ENCODE results near the gene ABCF2.
A peak's percentile ranks its signal among the peaks of the same experiment; 100 is the strongest.

The ABCF2 gene

DNA sequence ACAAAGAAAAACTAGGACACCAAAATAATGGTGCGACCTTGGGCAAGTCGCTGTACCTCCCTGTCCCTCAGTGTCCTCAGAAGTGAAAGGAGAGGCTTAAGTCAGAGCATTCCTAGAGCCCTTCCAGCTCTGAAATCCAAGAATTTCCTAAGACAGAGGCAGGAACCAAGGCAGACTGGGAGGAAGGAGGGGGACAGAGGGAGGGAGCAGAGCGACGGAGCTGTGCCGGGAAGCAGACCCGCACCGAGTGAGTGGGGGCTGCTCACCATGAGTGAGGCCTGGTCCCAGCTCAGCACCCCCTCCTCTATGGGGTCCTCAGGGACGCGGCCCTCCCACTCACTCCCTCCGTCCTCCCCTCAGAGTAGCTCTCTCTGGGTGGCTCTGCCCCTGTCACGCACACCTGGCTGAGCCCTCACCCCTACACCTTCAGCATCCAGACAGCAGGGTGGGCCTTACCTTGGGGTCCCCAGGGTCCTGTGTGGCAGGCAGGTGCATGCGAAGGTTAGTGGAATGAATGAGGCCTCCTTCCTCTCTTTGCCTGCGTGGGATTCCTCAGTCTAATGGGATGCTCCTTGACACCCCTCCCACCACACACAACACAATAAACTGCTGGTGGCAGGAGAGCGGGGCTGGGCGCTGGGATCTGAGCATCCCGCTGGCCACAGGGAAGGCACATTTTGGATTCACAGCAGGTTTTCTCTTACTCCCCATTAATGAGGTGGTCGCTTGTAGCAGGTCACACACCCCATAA is 26.1 kb upstream of the ABCF2 start:
- no peak for DNase-seq (ENCODE audit: low spot score)

DNA sequence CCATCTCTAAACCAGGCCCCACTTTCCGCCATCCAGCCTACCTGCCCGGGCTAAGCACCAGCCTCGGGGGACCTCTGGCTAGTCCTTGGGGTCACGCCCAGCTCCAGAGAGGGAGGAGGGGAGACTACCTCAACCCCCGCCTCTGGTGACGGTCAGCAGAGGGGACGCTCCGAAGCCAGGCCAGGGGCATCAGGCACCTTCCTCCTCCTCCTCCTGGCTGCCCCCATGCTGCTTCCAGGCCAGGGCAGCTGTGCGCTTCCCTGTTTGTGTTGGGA is 25.5 kb upstream of the ABCF2 start:
- no peak for DNase-seq (ENCODE audit: low spot score)

DNA sequence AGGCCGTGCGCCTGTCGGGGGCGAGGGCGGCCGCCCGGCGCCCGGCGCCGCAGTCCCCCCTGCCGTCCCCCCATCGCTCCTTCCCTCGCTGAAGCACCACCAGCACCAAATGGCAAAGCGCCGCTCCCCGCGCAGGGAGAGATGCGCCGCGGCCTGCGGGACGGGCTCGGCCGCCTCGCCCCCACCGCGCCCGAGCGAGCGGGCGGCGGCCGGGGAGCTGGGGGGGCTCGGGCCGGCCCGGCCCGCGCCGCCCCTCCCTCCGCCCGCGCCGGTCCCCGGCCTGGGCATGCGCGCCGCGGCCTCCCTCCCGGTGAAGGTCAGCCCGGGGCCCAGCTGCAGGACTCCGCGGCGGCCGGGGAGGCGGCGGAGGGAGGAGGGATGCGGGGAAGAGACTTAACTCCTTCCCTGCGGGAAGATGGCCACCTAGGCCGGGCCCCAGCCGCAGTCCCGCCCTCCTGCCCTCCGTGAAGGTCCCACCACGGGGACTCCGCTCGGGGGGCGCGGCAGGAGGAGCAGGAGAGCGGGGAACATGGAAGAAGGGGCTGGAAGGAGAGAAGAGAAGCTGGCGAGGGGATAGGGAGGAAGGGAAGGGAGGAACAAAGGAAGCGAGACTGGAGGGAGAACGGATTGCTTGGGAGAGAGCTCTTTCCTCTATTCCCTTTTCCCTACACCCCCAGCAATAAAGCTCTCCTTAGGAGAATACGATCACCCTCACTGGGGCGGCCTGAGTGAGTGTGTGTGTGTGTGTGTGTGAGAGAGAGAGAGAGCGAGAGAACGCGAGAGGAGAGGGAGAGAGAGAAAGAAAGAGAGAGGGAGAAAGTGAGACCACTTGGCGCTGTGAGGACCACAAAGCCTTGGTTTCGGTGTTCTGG is 24.9 kb upstream of the ABCF2 start:
- peak; percentile 75 for DNase-seq (ENCODE audit: low spot score)

DNA sequence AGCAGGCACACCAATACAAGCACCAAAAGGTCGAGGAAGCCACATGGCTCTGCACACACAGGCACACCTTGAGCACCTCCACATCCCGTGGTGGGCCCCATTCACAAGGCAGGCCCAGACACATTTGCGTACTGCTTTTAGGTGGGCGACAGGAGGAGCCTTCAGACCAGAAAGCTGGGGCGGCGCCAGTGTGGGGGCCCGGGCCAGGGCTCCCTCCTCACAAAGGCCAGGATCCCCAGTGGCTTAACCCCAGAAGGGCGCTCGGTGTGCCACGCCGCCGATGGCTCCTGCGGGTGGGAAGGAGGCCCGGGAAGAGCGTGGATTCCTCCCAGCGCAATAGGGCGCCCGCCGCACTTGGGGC is 24.3 kb upstream of the ABCF2 start:
- peak; percentile 56 for DNase-seq (ENCODE audit: low spot score)

DNA sequence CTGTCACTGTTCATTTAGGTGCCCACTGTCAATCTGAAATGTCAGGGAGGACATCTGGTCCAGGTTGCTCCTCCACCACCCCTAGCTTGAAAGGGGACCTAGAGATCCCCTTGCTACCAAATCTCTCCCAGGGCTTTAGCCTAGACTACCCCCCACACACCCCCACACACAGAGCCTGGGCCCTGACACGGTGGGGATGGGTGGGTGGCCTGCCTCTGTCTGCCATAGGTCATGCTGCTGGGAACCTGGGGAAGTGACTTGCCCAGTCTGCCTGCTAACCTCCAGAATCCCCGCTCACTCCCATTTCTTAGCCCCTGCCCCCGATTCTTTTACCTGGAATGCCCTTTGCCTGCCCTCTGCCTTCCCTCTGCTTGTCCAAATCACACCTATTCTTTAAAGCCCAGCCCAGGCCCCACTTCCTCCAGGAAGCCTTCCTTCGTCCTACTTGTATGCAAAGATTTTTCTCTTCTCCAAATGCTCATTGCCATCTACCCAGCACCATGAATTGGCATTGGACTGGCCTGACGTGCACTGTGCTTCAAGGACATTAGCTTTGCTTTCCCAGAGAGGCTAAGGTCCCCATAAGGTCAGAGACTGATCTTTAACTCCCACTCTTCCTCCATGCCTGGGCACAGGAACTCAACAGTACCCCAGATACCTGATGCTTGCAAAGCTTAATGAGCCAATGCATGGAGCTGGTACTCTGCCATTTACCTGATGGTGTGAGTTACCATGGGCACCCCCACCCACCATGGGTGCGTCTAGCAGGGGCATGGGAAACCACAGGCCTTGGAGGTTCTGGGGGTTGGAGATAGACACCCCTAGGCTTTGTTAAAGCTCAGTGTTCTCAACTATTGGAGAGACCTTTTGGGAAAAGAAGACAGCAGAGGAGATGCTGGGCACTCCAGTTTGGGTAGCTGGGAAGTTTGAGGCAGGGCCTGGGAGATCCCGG is 23.5 kb upstream of the ABCF2 start:
- no peak for DNase-seq (ENCODE audit: low spot score)

DNA sequence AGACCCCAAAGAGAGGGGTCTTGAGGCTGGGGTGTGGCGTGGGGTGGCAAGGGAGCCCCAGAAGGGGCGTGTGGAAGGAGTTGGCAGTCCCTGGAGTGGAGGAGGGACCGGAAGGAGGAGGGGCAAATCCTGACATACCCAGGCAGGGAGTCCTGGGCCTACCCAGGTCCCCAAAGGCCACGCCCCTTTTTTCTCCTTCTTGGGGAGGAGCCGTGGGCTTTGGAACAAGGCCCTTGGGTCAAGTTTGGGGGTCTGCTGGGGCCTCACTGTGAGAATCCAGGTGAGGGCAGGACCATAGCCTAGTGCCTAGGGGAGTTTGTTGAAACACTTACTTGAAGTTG is 22.7 kb upstream of the ABCF2 start:
- peak; percentile 88 for DNase-seq (ENCODE audit: low spot score)

DNA sequence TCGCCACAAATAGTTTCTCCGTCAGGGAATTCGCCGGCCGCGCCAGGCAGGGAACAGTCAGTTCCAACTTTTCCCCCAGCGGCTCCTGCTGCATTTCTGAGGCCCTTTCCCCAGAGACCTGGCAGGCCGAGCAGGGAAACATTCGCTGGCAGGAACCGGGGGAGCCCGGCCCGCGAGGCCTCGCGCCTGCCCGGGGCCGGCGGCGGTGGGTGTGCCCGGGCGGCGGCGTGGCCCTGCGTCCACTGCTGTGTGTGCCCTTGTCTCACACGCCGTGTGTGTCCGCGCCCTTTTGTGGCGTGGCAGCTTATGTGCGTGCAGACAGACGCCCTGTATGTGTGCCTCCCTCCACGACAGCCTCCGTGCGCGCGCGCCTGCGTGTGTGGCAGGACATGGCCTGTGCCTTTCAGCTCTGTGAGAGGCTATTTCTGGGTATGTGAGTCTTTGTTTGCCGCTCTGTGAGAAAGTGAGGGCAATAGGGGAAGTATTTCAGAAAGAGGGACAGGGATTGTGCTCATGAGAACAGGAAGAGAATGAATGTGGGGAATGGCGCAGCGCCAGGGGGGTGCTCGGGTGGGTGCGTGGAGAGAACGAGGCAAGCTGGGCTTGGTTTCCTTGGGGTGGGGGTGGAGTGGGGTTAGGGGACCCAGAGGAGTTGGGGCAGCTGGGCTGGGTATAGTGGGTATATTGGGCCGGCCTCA is 22.2 kb upstream of the ABCF2 start:
- DNase-seq (ENCODE audit: low spot score) = peak; percentile 80

DNA sequence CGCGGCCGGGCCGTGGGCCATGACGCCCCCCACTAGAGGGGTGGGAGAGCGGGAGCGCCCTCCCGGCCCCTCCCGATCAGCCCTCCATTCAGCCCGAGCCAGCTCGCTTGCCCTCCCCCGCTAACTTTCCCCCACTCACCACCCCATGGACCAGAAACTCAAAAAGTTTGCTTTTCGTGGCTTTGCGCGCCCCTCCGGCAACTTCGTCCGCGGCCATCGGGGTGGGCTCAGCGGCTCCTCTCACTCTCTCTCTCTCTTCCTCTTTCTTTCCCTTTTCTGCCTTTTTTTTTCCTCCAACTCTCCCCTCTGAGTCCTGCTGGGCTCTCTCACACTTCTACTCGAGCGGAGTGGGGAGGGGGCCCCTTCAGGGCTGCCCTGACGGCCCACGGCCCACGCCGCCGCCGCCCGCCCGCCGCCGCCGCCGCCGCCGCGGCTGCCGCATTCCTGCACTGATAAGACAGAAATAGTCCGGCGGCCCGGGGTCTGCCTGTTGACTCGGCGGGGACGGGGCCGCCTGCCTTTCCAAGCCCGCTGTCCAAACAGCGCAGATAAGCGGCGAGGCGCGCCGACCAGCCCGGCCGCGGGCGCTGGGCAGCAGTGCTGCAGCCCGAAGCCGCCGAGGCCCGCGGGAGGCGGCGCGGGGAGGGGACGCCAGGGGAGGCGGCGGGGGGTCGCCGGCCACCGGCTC is 21.5 kb upstream of the ABCF2 start, which contains the start of gene SMARCD3:
SMARCD3 (minus strand) TSS at position 349 of the 688 bp plus-strand sequence; CDS start at position 217, 132 bp downstream.
- peak; percentile 52 for DNase-seq (ENCODE audit: low spot score)

DNA sequence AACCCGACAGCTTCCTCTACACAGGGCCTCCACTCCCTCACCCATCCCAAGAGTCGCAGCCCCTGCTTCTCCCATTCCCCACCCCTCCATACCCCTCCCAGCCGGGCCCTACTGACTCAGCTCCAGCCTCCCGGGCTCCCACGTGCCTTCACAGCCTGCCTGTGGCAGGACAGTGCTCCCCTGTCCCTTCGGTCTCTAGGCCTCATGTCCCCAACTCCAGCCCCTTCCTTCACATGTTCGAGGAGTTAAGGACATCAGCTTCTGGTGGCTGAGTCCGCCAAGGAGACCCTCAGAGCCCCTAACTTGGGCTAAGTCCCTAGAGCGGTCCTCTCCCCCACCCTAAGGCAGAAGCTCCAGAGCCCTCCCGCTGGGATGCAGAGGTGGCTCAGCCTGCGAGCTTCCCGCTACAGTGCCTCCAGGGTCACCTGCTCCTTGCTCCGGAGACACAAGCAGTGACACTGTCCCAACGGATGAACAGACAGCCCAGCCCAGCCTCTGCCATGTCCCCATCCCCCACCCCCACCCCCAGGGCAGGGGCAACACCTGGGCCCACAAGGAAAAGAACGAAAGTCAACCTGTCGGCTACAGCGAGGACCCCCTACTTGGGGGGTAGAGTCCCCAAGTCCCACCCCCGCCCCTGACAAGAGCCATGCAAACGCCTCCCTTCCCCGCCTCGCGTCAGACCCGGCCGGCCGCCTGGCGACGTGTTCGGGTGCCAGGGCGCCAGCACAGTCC is 20.8 kb upstream of the ABCF2 start:
- peak; percentile 59 for DNase-seq (ENCODE audit: low spot score)

DNA sequence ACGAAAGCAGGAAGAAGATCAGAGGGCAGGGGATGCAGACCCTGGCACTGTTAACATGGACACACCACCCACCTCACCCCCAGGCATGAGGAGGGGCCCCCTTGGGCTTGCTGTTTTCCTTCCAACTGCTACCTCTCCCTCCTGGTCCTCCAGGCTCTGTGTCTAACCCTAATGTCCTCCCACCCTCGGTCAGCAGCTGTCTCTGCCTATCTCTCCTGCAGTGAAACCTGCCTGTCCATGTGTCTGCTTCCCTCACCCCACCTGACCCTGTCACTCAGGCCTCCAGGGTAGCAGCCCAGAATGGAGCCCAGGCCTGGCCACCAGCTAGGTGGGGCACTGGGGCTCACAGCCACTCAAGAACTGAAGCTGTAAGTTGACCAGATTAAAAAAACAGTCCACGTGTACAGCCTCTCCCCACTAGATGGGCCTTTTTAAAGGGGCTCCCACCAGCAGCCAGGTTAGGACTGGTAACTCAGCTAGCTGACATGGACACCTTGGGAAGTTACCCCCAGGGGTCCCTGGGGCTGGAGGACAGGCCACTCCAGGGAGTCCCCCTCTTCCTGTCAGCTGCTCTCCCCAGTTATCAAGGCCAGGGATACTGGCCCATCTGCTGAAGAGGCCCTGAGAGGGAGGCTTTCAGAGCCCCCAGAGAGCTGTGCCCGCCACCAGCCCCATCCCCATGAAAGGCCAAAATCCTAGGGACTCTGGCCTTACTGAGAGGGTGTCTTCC is 20.0 kb upstream of the ABCF2 start:
- DNase-seq (ENCODE audit: low spot score) = no peak

DNA sequence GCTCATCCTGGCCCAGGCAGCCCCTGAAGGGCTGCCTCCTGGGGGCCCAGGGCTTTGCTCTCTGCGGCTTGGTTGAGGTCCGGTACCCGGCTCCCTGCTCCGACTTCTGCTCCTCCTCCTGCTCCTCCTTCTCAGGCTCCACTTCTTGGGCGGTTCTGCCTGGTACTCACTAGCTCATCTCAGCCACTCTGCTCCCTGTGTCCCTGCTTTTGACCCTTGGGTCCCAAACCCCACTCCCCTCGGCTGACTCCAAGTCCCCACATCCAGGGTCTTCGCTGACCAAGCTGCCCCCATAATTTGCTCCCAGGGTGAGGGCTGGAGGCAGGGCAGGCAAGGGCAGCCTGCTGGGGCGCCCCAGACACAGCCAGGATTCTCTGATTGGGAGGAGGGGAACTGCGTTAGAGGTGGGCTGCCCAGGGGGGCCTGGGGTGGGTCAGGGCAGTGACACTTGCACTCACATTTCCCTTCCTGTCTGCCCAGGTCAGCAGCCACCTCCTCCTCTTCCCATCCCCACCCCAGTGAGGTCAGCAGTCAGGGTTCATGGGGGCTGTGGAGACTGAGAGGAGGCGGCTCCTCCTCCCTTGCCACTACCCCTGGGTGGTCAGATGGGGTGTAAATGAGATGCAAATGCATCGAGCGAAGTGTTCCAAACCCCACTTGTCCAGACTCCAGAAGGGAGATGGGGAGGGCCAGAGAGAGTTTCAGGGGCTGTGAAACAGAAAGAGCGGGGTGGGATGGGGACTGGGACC is 19.3 kb upstream of the ABCF2 start:
- no peak for DNase-seq (ENCODE audit: low spot score)

DNA sequence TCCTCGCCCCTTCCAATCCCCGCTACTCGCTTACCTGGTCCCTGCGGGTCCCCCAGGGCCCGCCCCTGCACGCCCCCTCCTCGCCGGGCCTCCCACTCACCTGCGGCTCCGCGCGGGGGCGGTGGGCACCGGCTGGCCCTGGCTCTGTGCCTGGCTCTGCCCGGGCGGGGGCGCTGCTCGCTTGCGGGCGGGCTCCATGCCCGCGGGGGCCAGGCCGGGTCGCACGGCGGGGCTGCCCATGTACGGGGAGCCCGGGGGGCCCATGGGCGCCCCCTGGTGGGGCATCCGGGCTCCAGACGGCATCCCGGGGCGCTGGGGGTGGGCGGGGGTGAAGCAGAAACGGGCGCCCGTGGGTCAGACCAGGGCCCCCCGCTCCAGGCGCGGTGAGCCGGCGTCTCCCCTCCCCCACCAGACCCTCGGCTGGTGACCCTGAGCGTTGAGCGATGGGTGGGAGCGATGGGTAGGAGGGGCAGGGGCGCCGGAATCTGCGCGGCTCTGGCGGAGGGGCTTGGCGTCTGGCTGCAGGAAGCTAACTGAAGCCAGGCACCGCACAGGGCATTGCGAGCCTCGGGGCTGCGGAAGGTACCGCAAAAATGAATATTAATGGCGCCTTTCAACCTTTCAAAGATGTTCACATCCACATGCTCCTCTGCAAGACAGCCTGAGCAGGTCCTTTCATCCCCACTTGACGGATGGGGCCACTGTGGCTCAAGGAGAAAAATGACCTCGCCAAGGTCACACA is 18.5 kb upstream of the ABCF2 start:
- no peak for DNase-seq (ENCODE audit: low spot score)

DNA sequence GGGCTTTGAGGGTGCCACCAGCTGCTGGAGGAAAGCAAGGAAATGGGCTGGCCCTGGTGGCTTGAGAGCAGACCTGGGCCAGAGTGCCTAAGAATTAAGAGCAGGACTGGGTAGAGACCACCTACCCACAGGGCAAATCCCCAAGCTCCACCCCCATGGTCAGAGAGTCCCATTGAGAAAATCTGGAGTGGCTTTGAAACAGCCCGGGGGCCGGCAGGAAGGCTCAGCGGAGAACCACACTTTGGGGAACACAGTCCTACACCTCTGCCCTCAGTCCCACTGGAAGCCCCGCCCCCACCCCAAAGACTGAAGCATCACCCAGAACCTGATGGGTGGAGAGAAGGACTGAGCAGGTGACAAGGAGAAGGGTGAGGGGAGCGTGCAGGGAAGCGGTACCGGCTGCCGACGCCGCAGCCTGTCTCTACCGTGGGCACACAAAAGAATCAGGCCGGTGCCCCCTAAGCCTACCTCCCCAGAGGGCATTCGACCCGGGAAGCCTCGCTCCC is 17.9 kb upstream of the ABCF2 start:
- no peak for DNase-seq (ENCODE audit: low spot score)

DNA sequence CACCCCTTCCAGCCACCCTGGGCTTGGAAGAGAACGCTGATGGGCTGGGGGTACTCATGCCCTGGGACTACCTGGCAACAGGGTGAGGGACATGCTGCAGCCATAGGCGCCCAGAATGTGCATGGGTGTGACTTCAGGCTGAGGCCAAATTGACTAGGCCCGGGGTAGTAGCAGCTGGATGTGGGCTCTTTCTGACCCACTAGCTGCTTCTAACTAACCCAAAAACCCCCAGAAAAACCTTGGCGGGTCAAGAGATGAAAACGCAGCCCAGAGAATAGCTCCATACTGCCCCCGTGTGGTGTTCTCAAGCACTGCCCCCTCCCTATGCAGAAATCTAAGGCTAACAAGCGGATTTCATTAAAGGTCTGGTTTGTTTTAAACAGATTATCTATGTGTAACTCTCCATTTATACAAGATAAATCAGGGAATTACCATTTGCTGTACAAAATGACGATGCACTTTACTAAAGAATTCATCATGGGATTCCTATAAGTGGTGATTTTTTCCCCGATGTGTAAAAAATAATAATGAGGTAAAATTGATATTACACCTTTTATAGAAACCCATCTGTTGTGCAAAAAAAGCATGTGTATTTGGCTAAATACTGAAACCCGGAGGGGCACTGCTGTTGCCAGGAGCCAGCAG is 17.3 kb upstream of the ABCF2 start:
- DNase-seq (ENCODE audit: low spot score) = peak; percentile 56

DNA sequence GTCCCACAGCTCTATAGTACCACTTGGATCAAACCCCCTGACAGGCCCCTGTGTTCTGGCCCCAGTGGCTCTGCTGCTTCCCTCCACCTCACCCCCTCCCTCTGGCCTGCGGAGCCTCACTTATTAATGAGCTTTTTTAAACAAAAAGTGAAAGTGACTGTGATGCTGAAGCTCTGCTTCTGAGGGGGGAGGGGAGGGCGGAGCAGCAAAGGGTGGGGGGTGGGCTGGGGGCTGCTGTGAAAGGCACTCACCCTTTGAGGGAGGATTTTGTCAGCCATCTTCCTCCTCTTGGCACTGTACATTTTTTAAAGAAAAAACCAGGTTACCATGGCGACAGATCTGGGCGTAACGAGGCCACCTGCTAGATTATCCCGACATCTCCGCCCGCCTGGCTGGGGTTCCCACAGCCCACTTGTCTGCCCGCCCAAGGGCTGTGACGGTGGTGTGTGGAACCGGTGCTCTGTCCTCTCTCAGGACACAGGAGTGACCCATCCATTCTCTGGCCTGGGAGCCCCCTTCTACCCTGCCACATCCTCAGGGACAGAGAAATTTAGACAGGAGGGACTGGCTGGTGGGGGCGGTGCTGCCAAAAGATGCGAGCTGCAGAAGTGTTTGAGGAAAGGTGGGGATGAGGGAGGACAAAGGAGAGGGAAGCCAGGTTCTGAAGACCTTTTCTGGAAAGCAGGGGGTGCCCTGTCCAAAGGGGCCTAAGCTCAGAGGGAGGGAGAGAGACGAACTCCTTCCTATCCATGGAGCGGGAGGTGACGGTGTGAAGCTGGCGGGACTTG is 16.6 kb upstream of the ABCF2 start:
- no peak for DNase-seq (ENCODE audit: low spot score)

DNA sequence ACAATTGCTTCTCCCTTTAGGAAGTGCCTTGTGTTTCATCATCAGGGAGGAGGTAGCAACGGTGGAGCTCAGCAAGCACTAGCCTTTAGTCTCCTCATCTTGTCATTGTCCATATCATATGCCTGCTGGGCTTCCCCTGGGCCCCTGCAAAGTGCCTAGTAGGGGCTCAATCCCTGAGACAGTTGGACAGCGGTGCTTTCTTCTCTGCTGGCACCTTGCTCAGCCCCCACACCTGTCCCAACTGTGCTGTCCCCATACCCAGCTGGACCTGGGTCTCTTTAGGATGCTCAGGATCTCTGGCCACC is 16.0 kb upstream of the ABCF2 start:
- DNase-seq (ENCODE audit: low spot score) = no peak

Data from RKO (cell line).